Prostate gland (tissue), 2 donors: ENCODE results near the gene KLK7. TPM values are rescaled to one million over a fixed set of nuclear protein-coding genes. Genes with fewer than 3 reads are reported as not detected.

Experiments used
- DNase-seq: peaks from one replicate; pipeline ENCODE4 v3.0.0-alpha.2; 2019; ENCODE audit warnings: low spot score
- H3K27ac ChIP-seq, 2 donors: fragments of 200-600 bp; sonication (generic); 2 replicates each; pipeline ENCODE4 v1.5.1; 2017 to 2019
- H3K27me3 ChIP-seq: fragments of 200-600 bp; sonication (generic); replicated peaks from 2 replicates; pipeline ENCODE4 v1.5.1; 2019; ENCODE audit not compliant: insufficient read depth
- H3K36me3 ChIP-seq, 2 donors: fragments of 200-600 bp; sonication (generic); 1 replicate in 1 of 2; 2 replicates in 1 of 2; pipeline versions ENCODE4 v1.5.1 to v1.8.1; 2017 to 2019
- H3K4me1 ChIP-seq: fragments of 200-600 bp; sonication (generic); replicated peaks from 2 replicates; pipeline ENCODE4 v1.5.1; 2019
- H3K4me3 ChIP-seq, 2 donors: fragments of 200-600 bp; sonication (generic); 2 replicates each; pipeline ENCODE4 v1.5.1; 2017 to 2019
- H3K9me3 ChIP-seq: fragments of 200-600 bp; sonication (generic); 2 replicates; pipeline ENCODE4 v1.5.1; 2017
- CTCF ChIP-seq, 4 experiments: fragments of 200-600 bp in 2 of 4; fragments of 450-650 bp in 2 of 4; sonication (generic) in 2 of 4; IDR thresholded peaks; 1 replicate in 3 of 4; 2 replicates in 1 of 4; pipeline ENCODE4 v1.5.1; 2016 to 2019; ENCODE audit warnings: antibody characterized with exemption in 4 of 4, mild to moderate bottlenecking in 2 of 4, moderate library complexity in 2 of 4
- POLR2A ChIP-seq: fragments of 450-650 bp; IDR thresholded peaks from one replicate; pipeline ENCODE4 v1.6.1; 2016; ENCODE audit warnings: antibody characterized with exemption, mild to moderate bottlenecking
- POLR2AphosphoS5 ChIP-seq: sonication (generic); formaldehyde crosslinking; IDR thresholded peaks from one replicate; pipeline ENCODE4 v1.6.1; 2017; ENCODE audit warnings: antibody characterized with exemption
- WGBS: methylation state at CpG from one replicate; pipeline ENCODE4 v1.1.5; 2018; 5-methylcytosine and 5-hydroxymethylcytosine counted together
- intact Hi-C: fragments of 100-400 bp; cut with DNase I; formaldehyde crosslinking; loops from one replicate; pipeline ENCODE4 v1.14.2; 2022
- total RNA-seq, 2 donors: library from RNA; depleted of rRNA; stranded (reverse); fragments of >200 nt; gene quantifications; one replicate each; pipeline ENCODE4 v1.1.0, GENCODE V29; 2016

Gene KLK7
- total RNA-seq, 2 donors from 2014 or later: 0.68 to 1.2 TPM

GRCh38 chr19:50931023-50931422 lies 52.7 kb downstream of the KLK7 start:
- H3K4me3 ChIP-seq: no peak overlapping the region
- no peaks in the 10 kb centered on the region for H3K9me3 ChIP-seq
- no peaks in the 10 kb centered on the region for H3K27me3 ChIP-seq
- TF ChIP-seq POLR2A: no peak
- TF ChIP-seq POLR2AphosphoS5: no peak
- no peak for TF ChIP-seq CTCF (IDR thresholded peaks at IDR 0.05)
- intact Hi-C loops: no loop called here
- DNase-seq: no peak
- no peaks in the 10 kb centered on the region for H3K36me3 ChIP-seq
- no peaks in the 10 kb centered on the region for H3K4me1 ChIP-seq
- no peak overlapping the region for H3K27ac ChIP-seq

GRCh38 chr19:50928831-50929230 lies 54.9 kb downstream of the KLK7 start:
- intact Hi-C loops: no loop called here
- Histone ChIP-seq H3K9me3 (no peaks in the 10 kb centered on the region), H3K27me3 (no peaks in the 10 kb centered on the region), H3K4me1 (no peaks in the 10 kb centered on the region), H3K27ac (no peak overlapping the region), H3K4me3 (no peak overlapping the region), H3K36me3 (no peaks in the 10 kb centered on the region)
- no peak for DNase-seq
- TF ChIP-seq POLR2AphosphoS5 (no peak), CTCF (IDR thresholded peaks at IDR 0.05) (no peak), POLR2A (no peak)
- WGBS: 79% methylated on average over 5 of the region's 5 CpGs

Other genes starting within 250 kb of the KLK7 start
- not detected for gene GPR32, start 213.5 kb downstream of the KLK7 start, total RNA-seq
- gene ACP4, start 193.5 kb downstream of the KLK7 start, total RNA-seq: not detected
- gene KLK1, start 160.1 kb downstream of the KLK7 start, total RNA-seq: 10 to 100 TPM in 1 of 2 donors, 1 to 10 TPM in 1; 8.3 to 45.2 TPM
- gene KLK15, start 150.3 kb downstream of the KLK7 start, total RNA-seq: 1 to 10 TPM; 4.0 to 8.5 TPM
- over 10,000 TPM in 1 of 2 donors, 1,000 to 10,000 TPM in 1; 7,620 to 35,247 TPM for gene KLK3, start 129.0 kb downstream of the KLK7 start, total RNA-seq
- over 10,000 TPM in 1 of 2 donors, 1,000 to 10,000 TPM in 1; 3,344 to 10,024 TPM for gene KLK2, start 110.5 kb downstream of the KLK7 start, total RNA-seq
- 100 to 1,000 TPM; 188 to 330 TPM for gene KLK4, start 72.5 kb downstream of the KLK7 start, total RNA-seq
- 1 to 10 TPM; 1.9 to 2.7 TPM for gene KLK5, start 30.9 kb downstream of the KLK7 start, total RNA-seq
- 1 to 10 TPM in 1 of 2 donors, not detected in 1; 1.8 TPM for gene KLK6, start 14.3 kb downstream of the KLK7 start, total RNA-seq
- not detected for gene KLK8, start 17.7 kb upstream of the KLK7 start, total RNA-seq
- 10 to 100 TPM in 1 of 2 donors, 1 to 10 TPM in 1; 7.4 to 49.6 TPM for gene KLK10, start 35.8 kb upstream of the KLK7 start, total RNA-seq
- gene KLK11, start 42.7 kb upstream of the KLK7 start, total RNA-seq: 100 to 1,000 TPM in 1 of 2 donors, 10 to 100 TPM in 1; 67.7 to 315 TPM
- under 1 TPM in 1 of 2 donors, not detected in 1; 0.73 TPM for gene KLK12, start 51.1 kb upstream of the KLK7 start, total RNA-seq
- gene KLK13, start 81.2 kb upstream of the KLK7 start, total RNA-seq: under 1 TPM in 1 of 2 donors, not detected in 1; 0.77 TPM
- 1 to 10 TPM; 4.2 to 5.3 TPM for gene KLK14, start 99.0 kb upstream of the KLK7 start, total RNA-seq
- 10 to 100 TPM; 18.7 to 21.4 TPM for gene CTU1, start 124.5 kb upstream of the KLK7 start, total RNA-seq
- gene SIGLEC9, start 141.0 kb upstream of the KLK7 start, total RNA-seq: 1 to 10 TPM in 1 of 2 donors, under 1 TPM in 1; 0.77 to 8.2 TPM
- not detected for gene SIGLEC7, start 158.4 kb upstream of the KLK7 start, total RNA-seq
- gene CD33, start 241.2 kb upstream of the KLK7 start, total RNA-seq: 1 to 10 TPM; 1.9 to 2.5 TPM